ENCODE data around the gene HTR3B.

The HTR3B gene

DNA sequence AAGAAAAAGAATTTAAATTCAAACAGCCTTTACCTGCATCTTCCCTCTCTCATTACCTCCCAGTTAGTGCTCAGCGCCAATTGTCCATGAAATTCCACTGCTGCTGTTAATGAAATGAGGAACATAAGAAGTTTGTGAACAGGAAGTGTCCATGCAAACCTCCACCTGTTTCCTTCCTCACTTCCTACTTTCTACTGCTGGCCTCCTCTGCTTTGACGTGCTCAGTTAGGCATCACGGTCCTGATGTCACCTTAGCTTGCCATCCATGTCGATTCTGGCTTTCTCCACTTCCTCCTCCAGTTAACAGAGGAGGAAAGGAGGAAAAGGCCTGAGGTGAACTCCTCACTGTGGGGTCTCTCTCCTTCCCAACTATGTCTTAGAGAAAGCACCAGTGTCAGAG is 43.4 kb downstream of the HTR3B start:
- no peak for DNase-seq

DNA sequence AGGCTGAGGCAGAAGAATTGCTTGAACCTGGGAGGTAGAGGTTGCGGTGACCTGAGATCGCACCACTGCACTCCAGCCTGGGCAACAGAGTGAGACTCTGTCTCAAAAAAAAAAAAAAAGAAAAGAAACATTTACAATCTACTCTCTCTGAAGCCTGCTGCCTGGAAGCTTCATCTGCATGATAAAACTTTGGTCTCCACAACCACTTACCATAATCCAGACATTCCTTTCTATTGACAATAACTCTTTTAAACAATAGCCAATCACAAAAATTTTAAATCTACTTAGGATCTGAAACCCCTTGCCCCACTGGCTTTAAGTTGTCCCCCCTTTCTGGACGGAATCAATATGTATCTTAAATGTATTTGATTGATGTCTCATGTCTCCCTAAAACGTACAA is 45.3 kb downstream of the HTR3B start:
- no peak for DNase-seq

DNA sequence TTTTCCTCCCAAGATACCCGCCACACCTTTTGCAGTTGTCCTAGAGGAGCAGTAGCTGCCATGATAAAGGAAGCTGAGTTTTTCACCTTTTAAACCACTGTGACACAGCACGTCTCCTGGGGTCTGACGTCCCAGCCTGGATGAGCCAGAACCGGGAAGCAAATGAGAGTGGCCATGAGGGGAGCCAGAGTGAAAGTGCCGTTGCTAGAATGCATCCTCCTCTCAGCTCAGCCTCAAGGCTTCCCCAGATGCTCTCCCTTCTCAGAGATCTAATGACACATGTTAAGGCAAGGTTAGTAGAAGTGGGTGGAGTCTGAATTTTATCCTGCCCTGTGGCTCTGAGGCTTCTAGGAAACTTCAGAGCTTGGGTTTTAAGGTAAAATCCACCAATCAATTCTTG is 46.9 kb downstream of the HTR3B start:
- DNase-seq: no peak

DNA sequence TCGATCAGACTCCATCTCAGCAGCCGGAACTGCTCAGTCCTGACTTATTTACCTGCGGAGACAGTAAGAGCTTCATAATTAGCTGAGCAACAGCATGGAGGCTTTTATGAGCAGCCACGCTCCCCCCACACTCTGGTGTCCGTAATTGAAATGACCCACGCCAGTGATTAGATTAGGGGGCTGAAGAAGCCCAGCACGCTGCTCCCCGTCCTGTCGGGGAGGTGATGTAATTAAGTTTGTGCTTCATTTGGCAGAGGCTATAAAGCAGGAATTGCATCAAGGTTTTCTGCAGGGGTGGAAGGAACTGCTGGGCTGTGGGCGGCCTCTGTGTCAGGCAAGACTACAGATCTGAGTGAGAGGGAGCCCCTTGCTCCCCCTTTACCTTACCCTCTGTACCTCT is 47.5 kb downstream of the HTR3B start:
- no peak for DNase-seq

DNA sequence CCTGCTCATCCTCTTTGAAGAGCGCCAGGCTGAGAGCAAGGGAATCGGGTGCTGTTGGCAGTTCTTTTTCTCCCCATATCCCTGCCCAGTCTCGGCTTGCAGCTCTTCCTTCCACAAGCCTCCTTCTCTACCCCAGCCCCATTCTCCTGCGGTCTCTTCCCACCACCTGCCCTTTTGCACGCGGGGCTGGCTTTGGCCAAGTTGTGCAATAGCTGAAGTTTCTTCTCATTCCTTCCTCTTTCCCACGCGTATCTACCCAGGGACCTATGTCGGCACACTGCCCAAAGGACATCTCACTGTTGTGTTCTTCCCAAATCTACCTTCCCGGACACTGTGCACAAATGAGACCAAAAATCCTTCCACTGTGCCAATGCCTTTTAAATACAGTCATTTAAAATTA is 48.0 kb downstream of the HTR3B start:
- no peak for DNase-seq

DNA sequence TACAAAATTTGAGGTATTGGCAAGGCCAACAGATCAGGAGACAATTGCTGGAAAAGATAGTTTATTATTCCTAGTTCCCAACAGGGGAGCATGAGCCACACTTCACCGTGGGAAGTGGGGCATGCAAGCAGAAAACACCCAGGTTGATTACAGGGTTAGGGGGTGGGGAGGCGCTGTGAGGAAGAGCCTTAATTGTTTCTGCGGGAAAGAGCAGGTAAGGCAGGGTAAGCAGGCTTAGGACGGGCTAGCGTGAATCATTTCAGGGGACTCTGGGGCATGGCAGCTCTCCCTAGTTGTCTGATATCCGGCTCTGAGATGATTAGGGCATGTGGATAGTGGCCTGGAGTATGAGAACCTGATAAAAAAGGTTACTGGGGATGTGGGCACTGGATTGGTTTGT is 49.6 kb downstream of the HTR3B start:
- no peak for DNase-seq

DNA sequence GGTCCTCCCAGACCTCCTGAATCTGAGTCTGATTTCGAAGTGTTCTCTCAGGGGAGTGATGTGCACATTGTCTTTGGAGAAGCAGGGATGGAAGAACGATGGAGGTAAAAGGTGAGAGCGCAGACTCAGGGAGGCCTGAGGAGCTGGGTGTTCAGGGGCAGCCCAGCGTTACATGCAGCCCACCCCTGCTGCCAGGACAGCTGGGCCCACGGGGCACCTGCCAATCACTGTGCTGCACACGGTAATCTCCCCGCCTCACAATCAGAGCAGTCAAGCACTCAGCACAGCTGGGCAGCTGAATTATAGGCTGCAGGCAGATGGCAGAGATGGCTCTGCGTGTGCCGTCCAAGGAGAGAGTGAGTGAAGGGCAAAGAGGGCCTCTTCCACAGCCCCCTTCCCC is 52.4 kb downstream of the HTR3B start:
- no peak for DNase-seq

DNA sequence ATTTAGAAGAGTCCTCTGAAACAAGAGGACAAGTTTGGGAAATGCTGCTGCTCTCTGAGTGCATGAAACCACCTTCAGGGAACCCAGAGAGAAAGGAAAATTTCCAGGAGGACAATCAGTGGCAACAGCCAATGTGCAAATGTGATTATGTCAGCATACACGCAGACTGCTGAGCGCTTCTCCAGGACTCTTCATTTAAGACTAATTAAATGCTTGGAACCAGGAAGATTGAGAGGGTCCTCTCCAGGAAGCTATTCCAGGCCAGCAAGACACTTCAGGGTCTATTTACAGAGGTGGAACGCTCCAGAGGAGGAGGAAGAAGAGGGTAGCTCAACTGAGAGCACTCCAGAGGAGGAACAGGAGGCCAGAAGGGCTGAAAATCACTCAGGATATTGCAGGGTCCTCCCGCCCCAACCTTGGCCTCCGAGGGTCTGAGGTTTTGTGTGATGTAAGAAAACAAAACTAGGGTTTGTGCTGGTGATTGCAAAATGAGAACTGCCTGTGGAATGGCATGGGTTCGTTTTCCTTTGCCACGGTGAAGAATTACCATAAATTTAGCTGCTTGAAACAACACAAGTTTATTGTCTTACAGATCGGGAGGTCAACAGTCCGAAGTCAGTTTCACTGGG is 56.2 kb downstream of the HTR3B start:
- DNase-seq: no peak

DNA sequence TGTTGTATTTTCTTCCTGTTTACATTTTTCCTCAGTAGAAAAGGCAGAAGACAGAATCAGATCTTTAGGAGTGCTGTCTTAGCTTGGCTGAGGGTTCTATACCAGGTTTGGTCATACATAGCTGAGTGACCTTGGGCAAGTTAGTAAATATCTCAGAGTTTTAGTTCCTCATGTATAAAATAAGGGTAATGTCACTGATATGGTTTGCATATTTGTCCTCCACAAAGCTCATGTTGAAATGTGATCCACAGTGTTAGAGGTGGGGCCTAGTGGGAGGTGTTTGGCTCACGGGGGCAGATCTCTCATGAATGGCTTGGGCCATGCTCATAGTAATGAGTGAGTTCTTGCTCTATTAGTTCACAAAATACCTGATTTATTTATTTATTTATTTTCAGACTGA is 62.8 kb downstream of the HTR3B start:
- no peak for DNase-seq

DNA sequence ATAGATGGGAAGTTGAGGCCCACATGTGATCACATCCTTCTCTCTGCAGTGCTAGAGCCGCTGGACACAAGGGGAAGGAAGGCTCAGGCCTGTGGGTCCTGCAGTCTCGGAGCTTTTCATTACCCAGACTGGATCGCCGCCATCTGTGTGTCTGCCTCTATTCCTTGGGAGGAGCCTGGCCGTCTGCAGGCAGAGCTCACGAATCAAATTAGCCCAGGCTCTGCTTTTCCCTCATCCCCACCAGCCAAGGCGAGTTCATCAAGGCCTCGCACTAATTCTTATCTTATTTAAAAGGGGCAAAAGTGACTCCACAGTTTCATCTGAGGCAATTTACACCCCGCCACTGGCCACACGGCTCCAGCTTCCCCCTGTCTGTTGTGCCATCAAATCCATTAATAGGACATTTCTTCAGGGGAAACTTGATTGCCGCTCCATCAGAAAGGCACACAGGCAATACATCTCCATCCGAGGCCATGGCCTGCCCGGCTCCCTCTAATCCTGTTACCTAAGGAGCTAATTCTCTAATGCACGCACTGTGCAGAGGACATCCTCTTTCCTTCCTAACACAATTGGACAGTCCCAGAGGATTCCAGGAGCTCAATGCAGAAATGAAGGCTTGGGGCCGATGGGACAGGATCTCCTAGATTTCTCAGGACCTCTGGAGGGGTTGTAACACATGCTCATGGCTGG is 67.1 kb downstream of the HTR3B start:
- no peak for DNase-seq

DNA sequence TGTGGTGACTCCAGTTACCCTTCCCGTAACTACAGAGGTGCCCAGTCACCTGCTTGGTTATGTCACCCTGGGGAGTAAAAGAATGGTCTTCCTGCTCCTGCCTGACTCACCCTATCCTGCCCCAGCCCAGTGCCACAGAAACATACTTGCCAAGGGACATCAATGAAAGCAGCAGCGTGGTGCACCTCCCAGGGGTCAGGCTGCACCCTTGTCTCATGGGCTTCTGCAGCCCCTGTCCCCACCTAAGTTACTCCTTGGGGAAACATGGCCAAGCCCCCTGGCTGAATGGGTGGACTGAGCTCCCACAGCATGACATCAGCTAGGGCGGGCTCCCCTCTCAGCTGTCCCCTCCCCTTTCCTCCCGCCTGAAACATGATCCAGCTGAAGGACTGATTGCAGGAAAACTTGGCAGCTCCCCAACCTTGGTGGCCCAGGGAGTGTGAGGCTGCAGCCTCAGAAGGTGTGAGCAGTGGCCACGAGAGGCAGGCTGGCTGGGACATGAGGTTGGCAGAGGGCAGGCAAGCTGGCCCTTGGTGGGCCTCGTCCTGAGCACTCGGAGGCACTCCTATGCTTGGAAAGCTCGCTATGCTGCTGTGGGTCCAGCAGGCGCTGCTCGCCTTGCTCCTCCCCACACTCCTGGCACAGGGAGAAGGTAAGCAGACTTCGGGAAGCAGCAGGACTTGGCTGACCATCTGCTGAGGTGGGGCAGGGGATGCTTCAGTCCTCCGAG is 70.3 kb downstream of the HTR3B start, which contains the start of gene HTR3A:
HTR3A (plus strand) TSS at position 368 of the 730 bp plus-strand sequence; CDS start at position 586, 218 bp downstream.
- no peak for DNase-seq

DNA sequence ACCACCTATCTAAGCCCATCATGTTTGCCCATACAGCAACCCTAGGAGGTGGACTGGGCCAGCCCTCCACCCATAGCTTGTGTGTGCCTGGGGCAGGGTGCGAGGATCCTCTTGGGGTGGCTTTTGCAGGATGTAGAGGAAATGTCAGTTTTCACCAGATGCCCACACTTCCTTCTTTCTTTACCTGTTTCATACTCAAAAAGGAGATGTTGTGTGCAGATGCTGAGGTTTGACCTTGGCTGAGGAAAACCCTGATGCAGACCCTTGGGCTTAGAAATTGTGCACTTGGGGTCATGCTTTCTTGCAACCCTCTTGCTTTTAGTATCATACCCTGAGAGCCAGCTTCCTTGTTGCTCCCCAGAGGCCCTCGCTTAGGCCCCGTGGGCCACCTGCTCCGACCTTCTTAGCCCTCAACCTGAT is 72.5 kb downstream of the HTR3B start:
- DNase-seq: no peak

DNA sequence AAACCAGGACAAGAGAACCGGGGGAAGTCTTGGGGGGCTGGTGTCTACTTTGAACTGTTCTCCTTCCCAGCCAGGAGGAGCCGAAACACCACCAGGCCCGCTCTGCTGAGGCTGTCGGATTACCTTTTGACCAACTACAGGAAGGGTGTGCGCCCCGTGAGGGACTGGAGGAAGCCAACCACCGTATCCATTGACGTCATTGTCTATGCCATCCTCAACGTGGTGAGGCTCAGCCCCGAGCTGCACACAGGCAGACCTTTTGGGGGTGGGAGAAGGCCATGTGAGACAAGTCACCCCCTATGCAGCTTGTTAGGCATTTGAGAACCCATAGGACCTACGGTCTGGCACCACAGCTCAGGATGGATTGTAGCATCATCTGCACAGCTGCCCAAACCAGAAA is 73.1 kb downstream of the HTR3B start:
- no peak for DNase-seq

DNA sequence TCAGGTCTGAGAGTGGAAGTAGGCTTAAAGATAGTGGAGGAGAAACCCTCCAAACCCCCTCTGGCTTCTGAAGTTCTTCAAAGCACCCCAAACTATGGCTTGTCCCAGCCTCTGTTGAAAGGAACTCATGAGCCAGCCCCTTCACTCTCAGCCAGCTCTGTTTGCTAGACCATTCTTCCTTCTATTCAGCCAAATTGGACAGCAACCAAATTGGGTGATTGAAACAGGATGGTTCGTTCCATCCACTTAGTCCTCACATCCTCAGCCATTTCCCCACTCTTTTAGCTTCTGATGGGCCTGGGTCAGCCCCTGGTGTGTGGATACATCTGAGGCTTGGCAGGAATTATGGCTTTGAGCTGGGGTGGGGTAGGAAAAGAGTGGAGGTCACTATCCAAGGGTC is 74.8 kb downstream of the HTR3B start:
- DNase-seq: no peak

DNA sequence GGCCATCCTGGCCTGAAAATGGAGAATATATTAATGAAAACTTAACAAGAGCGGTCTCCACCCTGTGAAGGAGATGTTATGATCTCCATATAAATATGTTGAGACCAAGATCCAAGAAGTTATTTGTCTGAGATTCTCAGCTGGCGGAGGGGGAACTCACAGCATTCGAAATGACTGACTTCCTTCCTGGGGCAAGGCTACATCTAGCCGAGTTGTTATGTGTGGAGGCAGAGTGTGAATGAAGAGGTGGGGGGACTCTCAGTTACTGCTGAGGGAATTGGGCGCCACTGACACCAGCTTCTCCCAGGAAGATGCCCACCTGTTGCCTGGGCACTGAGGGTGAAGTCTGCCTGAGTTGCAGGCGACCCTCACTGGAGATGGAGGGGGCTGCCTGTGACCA is 76.2 kb downstream of the HTR3B start:
- no peak for DNase-seq

DNA sequence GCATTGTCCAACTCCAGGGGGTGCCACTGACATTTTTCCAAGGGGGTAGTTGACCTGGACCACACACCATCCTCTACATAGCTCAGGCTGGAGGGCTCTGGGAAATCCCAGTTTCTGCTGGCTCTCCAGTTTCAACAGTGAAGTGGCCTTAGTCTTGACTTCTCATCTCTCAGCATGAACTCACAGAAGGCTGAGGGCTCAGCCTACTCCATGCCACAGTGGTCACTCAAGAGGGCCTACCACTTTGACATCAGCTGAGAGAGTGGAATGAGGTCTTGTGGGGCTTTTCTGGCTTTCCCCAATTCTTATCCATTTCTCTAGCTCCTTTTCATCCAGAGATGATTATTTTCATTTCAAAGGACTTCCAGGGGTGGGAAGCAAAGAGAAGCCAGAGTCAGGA is 77.7 kb downstream of the HTR3B start:
- DNase-seq: no peak

DNA sequence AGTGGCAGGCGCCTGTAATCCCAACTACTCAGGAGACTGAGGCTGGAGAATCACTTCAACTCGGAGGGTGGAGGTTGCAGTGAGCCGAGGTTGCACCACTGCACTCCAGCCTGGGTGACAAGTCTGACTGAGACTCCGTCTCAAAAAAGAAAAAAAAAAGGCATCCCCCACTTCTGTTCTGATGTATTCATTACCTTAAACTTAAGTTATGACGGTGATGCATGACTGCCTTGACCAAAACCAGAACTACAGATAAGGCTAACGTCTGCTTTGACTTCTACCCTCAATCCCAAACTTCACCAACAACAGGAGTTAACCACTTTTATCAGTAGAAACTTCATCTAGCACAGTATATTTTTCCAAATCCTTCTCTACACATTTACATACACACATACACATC is 80.2 kb downstream of the HTR3B start:
- no peak for DNase-seq

DNA sequence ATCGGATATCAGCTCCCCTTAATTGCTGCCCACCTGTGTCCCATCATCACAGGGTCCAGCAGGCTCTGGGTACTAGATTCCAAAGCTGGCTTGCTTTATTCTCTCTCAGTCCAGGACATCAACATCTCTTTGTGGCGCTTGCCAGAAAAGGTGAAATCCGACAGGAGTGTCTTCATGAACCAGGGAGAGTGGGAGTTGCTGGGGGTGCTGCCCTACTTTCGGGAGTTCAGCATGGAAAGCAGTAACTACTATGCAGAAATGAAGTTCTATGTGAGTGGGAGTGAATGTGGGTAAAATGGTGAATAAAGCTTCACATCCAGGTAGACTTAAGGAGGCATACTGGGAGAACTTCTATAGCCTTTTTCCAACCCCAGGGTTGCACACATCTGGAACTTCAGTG is 81.3 kb downstream of the HTR3B start:
- no peak for DNase-seq

DNA sequence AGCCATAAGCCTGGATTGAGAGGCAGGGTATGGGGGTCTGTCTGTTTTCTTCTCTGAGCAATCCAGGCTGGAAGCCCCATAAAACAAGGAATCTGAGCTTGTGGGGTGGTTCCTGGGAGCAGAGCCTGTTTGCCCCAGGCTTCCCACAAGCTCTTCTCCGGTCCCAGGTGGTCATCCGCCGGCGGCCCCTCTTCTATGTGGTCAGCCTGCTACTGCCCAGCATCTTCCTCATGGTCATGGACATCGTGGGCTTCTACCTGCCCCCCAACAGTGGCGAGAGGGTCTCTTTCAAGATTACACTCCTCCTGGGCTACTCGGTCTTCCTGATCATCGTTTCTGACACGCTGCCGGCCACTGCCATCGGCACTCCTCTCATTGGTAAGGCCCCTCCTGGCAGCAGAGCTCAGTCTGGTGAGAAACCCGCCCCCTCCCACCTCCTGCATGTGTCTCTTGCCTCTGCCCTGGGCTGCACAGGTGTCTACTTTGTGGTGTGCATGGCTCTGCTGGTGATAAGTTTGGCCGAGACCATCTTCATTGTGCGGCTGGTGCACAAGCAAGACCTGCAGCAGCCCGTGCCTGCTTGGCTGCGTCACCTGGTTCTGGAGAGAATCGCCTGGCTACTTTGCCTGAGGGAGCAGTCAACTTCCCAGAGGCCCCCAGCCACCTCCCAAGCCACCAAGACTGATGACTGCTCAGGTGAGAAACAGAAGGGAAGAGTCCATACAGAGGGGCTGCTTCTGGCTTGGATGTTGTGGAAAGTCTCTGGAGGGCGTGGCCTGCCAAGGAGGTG is 82.0 kb downstream of the HTR3B start:
- no peak for DNase-seq

DNA sequence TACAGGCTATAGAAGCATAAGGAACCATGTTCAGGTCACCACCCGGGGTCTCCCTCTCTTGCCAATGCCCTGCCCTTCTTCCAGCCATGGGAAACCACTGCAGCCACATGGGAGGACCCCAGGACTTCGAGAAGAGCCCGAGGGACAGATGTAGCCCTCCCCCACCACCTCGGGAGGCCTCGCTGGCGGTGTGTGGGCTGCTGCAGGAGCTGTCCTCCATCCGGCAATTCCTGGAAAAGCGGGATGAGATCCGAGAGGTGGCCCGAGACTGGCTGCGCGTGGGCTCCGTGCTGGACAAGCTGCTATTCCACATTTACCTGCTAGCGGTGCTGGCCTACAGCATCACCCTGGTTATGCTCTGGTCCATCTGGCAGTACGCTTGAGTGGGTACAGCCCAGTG is 84.8 kb downstream of the HTR3B start:
- DNase-seq: no peak

DNA sequence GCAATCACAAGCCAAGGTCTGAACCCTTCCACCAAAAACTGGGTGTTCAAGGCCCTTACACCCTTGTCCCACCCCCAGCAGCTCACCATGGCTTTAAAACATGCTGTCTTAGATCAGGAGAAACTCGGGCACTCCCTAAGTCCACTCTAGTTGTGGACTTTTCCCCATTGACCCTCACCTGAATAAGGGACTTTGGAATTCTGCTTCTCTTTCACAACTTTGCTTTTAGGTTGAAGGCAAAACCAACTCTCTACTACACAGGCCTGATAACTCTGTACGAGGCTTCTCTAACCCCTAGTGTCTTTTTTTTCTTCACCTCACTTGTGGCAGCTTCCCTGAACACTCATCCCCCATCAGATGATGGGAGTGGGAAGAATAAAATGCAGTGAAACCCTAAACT is 85.3 kb downstream of the HTR3B start:
- no peak for DNase-seq

DNA sequence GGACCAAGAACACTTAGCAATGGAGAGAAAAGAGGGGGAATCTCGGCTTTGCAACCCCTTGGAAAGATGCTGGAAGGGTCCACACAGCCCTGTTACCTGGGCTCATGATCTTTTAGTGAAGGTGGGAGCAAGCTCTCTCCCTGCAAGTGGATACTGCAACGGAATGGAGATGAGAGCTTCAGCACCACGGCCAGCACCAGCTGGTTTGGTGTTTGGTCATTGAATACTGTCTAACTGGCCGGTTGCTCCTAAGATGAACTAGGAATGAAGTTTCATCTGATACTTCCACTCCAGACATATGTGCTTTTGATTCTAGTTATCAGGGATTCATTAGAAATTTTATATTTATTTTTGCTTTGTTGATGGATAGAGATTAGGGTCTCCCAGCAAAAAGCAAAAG is 86.6 kb downstream of the HTR3B start:
- DNase-seq: no peak

DNA sequence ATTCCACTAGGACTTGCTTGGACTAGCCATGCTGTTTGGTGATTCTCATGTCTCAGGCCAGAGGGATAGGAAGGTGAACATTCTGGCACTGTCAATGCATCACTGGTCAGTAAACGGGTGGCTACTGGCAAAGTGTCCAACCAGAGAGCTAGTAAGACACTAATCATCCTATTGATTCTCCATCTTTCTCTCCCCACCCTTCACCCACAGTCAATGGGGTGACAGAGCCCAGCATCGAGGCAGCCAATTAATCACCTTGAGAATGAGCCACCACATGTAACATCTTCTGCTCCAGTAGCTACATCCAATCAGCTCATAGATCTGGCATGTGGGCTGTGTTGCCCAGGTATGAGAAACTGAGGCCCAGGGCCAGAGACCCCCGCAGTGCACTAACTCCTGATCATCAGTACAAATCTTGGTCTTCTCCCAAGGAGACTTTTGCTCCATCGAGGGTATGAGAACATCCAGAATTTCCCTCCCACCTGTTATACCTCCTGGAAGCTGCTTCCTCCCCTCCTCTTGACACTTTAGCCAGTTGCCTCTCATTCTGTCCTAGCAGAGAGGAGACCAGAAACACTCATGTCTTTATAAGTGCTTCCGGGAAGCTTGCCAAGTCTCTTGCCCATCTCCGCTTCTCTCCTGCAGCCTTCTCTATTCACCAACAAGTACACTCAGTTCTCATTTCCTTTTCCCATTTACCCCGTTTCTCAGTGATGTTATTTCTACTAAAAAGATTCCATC is 87.3 kb downstream of the HTR3B start:
- DNase-seq: no peak

Data from stimulated activated CD4-positive, alpha-beta T cell treated with anti-CD3 and anti-CD28 coated beads, Interleukin-2, amount 100 ng/mL, for 48 hours (primary cell).